ENCODE measurements around the gene NIM1K. TPM values are rescaled to one million over a fixed set of nuclear protein-coding genes. Genes with fewer than 3 reads are reported as not detected.

NIM1K gene
- polyA plus RNA-seq, 3 donors, result 0.13 TPM; not detected in 2

DNA sequence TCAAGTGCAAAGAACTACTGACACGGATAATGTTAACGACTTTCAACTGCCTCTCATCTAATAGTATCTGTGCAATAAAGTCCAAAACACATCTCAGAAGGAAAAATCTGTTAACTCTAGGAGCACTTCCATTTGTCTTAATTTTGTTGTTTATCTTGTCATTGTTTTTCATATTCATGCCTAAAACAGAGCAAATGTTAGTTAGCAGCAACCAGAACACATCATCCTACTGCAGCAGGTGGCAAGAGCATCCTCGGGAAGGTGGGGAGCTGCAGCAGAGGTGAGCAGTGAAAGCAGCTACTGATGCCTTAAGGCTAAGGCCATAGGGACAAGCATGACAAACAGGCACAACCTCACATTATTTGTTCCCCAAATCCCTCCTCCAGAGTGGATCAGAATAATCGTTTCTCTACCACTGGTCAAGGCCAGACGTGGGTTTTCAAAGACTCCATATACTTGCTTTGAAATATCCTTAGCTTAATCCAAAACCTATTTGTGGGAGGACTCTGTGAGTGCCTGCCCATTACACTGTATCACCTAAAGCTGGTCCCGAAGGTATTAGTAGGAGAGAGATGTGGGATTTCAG lies 120.1 kb downstream of the NIM1K start:
- intact Hi-C loops (cut with micrococcal nuclease), result loop anchor here (2.0 to 10.0 kb wide), 4 partner anchors 173 to 1397 kb away; partner anchors contain the start of genes TMEM267 (in 1 of the 2) and ZNF131 (in 1 of the 2)
- no peak for DNase-seq
- Histone ChIP-seq H4K20me1 (ENCODE audit: insufficient read depth, low read length) (peaks cover 24% of the 10 kb centered on the region), H3K4me2 (replicated peaks; ENCODE audit: extremely low read depth, low read length, poor library complexity, severe bottlenecking) (peak overlapping the region; percentile 87), H3K36me3 (replicated peaks in 1 of 2; ENCODE audit: control insufficient read depth in 1 of 2, insufficient read depth in 2 of 2, low read length in 2 of 2) (peaks cover 0 to 9% of the 10 kb centered on the region in 2 donors), H3K79me2 (ENCODE audit: insufficient read depth, low read length) (peaks cover 50% of the 10 kb centered on the region), H3K9ac (ENCODE audit: insufficient read depth, low read length, poor library complexity, severe bottlenecking) (peak overlapping the region; percentile 85), H3K9me3 (replicated peaks in 1 of 2; ENCODE audit: control insufficient read depth in 1 of 2, insufficient read depth in 1 of 2, low read length in 2 of 2) (no peaks in the 10 kb centered on the region), H2AFZ (ENCODE audit: insufficient read depth, low read depth, low read length, poor library complexity, severe bottlenecking) (peak overlapping the region; percentile 88), H3K4me1 (ENCODE audit: control insufficient read depth in 1 of 2, insufficient read depth in 2 of 2, low read length in 2 of 2) (peaks cover 13 to 18% of the 10 kb centered on the region in 2 donors), H3K4me3 (replicated peaks in 1 of 3; ENCODE audit: low read depth in 2 of 3, low read length in 3 of 3) (peak overlapping the region in 2 of 3 experiments; percentile 50 to 83), H3K27ac (ENCODE audit: low read depth in 1 of 2, low read length in 2 of 2) (peak overlapping the region in 1 of 2 donors; percentile 91), H3K27me3 (ENCODE audit: control insufficient read depth in 2 of 2, insufficient read depth in 2 of 2, low read length in 2 of 2) (no peaks in the 10 kb centered on the region)
- WGBS (ENCODE audit: insufficient coverage), result no CpG with 5 or more reads among the region's 6 CpGs
- TF ChIP-seq, protein P1, sequence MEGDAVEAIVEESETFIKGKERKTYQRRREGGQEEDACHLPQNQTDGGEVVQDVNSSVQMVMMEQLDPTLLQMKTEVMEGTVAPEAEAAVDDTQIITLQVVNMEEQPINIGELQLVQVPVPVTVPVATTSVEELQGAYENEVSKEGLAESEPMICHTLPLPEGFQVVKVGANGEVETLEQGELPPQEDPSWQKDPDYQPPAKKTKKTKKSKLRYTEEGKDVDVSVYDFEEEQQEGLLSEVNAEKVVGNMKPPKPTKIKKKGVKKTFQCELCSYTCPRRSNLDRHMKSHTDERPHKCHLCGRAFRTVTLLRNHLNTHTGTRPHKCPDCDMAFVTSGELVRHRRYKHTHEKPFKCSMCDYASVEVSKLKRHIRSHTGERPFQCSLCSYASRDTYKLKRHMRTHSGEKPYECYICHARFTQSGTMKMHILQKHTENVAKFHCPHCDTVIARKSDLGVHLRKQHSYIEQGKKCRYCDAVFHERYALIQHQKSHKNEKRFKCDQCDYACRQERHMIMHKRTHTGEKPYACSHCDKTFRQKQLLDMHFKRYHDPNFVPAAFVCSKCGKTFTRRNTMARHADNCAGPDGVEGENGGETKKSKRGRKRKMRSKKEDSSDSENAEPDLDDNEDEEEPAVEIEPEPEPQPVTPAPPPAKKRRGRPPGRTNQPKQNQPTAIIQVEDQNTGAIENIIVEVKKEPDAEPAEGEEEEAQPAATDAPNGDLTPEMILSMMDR (IDR thresholded peaks at IDR 0.05), result no peak
- H3K4me3 Mint-ChIP-seq, result peak overlapping the region; percentile 95 to 98
- H3K9me3 Mint-ChIP-seq, result peaks cover 0 to 5% (median 3%) of the 10 kb centered on the region in 7 donors
- peaks cover 1 to 4% (median 3%) of the 10 kb centered on the region in 3 donors for H3K27me3 Mint-ChIP-seq (ENCODE audit: low read depth in 3 of 3)
- H3K4me1 Mint-ChIP-seq, result peaks cover 18% of the 10 kb centered on the region
- H3K36me3 Mint-ChIP-seq, result peaks cover 5 to 7% of the 10 kb centered on the region in 2 donors
- H3K27ac Mint-ChIP-seq, result peak overlapping the region; percentile 93 to 98 (median 97)

DNA sequence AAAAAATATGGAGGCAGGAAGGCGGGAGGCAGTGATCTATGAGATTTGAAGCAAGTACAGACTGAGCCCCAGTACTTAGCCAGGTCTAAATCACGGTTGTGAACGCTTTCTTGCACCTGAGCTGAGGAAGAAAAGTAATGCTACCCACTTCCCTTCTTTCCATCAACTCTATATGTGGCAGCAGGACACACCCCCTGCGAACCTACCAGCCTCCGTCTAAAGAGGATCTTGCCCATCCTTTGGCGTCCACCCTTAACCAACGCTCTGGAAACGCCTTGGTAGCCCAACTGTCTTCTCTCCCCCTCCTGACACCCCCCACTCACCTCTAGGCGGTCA lies 120.6 kb downstream of the NIM1K start:
- H2AFZ ChIP-seq (ENCODE audit: insufficient read depth, low read depth, low read length, poor library complexity, severe bottlenecking), result peak overlapping the region; percentile 88
- peak; percentile 44 to 57 (median 45) for DNase-seq
- intact Hi-C loops (cut with micrococcal nuclease), result loop anchor here (2.0 to 10.0 kb wide), 4 partner anchors 172 to 1398 kb away; partner anchors contain the start of genes TMEM267 (in 1 of the 2) and ZNF131 (in 1 of the 2)
- no peaks in the 10 kb centered on the region for H3K9me3 ChIP-seq (replicated peaks in 1 of 2; ENCODE audit: control insufficient read depth in 1 of 2, insufficient read depth in 1 of 2, low read length in 2 of 2)
- peaks cover 13 to 18% of the 10 kb centered on the region in 2 donors for H3K4me1 ChIP-seq (ENCODE audit: control insufficient read depth in 1 of 2, insufficient read depth in 2 of 2, low read length in 2 of 2)
- Mint-ChIP-seq H3K36me3 (peaks cover 5 to 6% of the 10 kb centered on the region in 2 donors), H3K27me3 (ENCODE audit: low read depth in 3 of 3) (peaks cover 1 to 5% (median 3%) of the 10 kb centered on the region in 3 donors), H3K4me3 (peak overlapping the region; percentile 95 to 98), H3K4me1 (peaks cover 18% of the 10 kb centered on the region), H3K9me3 (peaks cover 0 to 5% (median 3%) of the 10 kb centered on the region in 7 donors), H3K27ac (peak overlapping the region; percentile 93 to 98 (median 97))
- H3K79me2 ChIP-seq (ENCODE audit: insufficient read depth, low read length), result peaks cover 49% of the 10 kb centered on the region
- TF ChIP-seq, protein P1 (IDR thresholded peaks at IDR 0.05), result no peak
- peaks cover 24% of the 10 kb centered on the region for H4K20me1 ChIP-seq (ENCODE audit: insufficient read depth, low read length)
- peak overlapping the region; percentile 50 to 83 (median 82) for H3K4me3 ChIP-seq (replicated peaks in 1 of 3; ENCODE audit: low read depth in 2 of 3, low read length in 3 of 3)
- H3K27ac ChIP-seq (ENCODE audit: low read depth in 1 of 2, low read length in 2 of 2), result peak overlapping the region; percentile 85 to 91
- H3K9ac ChIP-seq (ENCODE audit: insufficient read depth, low read length, poor library complexity, severe bottlenecking), result peak overlapping the region; percentile 85
- 0% methylated on average over 8 of the region's 9 CpGs for WGBS (ENCODE audit: insufficient coverage)
- no peaks in the 10 kb centered on the region for H3K27me3 ChIP-seq (ENCODE audit: control insufficient read depth in 2 of 2, insufficient read depth in 2 of 2, low read length in 2 of 2)
- peak overlapping the region; percentile 87 for H3K4me2 ChIP-seq (replicated peaks; ENCODE audit: extremely low read depth, low read length, poor library complexity, severe bottlenecking)
- peaks cover 0 to 9% of the 10 kb centered on the region in 2 donors for H3K36me3 ChIP-seq (replicated peaks in 1 of 2; ENCODE audit: control insufficient read depth in 1 of 2, insufficient read depth in 2 of 2, low read length in 2 of 2)

All from CD14-positive monocyte (primary cell).